22Rv1 (cell line): ENCODE measurements around the gene DHH.

Experiments used
- H3K27ac ChIP-seq: fragments of 450-650 bp; 2 replicates; pipeline ENCODE4 v1.5.1; 2017
- ZFX ChIP-seq: fragments of 450-650 bp; IDR thresholded peaks from 2 replicates; pipeline ENCODE4 v1.6.1; 2017; ENCODE audit warnings: antibody characterized with exemption, borderline replicate concordance
- TF ChIP-seq, protein P1 (sequence below): fragments of 450-650 bp; IDR thresholded peaks from 2 replicates; pipeline ENCODE4 v1.5.1; 2017; ENCODE audit warnings: mild to moderate bottlenecking

The DHH gene

DNA sequence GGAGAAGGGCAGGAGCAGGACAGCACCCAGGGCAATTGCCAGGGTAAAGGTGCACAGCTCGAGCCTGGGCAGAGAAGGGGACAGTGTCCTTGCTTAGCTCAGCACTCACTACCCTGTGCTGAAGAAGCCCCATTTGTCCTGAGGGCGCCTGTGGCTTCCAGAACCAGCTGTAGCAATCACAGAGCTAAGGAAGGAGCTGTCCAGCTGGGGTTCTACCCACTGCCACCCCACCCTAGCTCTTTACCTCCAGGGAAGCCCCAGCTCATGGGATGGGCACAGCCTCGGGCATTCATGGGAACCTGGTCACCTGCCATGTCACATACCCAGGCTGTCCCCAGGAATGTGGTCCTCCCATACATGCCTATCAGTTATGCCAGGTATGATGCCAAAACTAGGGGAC is 10.2 kb upstream of the DHH start:
- H3K27ac ChIP-seq = no peak overlapping the region
- TF ChIP-seq, protein P1, sequence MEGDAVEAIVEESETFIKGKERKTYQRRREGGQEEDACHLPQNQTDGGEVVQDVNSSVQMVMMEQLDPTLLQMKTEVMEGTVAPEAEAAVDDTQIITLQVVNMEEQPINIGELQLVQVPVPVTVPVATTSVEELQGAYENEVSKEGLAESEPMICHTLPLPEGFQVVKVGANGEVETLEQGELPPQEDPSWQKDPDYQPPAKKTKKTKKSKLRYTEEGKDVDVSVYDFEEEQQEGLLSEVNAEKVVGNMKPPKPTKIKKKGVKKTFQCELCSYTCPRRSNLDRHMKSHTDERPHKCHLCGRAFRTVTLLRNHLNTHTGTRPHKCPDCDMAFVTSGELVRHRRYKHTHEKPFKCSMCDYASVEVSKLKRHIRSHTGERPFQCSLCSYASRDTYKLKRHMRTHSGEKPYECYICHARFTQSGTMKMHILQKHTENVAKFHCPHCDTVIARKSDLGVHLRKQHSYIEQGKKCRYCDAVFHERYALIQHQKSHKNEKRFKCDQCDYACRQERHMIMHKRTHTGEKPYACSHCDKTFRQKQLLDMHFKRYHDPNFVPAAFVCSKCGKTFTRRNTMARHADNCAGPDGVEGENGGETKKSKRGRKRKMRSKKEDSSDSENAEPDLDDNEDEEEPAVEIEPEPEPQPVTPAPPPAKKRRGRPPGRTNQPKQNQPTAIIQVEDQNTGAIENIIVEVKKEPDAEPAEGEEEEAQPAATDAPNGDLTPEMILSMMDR = no peak
- no peak for TF ChIP-seq ZFX

DNA sequence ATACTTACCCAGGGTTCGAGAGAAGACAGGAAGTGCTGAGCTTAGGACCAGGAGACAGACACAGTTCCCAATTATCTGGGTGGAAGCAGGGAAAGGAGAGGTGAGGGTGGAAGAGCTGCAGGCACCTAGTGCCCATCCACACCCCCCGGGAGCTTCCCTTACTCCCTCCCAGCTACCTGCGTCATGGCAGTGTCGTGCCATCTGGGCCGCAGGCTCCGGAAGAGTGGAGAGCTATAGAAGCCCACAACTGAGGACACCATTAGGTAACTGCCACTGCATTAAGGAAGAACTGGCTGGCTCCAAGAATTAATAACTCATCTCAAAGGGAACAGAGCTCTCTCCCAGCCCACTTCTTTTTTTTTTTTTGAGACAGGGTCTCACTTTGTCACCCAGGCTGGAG is 5.8 kb upstream of the DHH start:
- TF ChIP-seq, protein P1 = no peak
- no peak for TF ChIP-seq ZFX
- no peak overlapping the region for H3K27ac ChIP-seq

DNA sequence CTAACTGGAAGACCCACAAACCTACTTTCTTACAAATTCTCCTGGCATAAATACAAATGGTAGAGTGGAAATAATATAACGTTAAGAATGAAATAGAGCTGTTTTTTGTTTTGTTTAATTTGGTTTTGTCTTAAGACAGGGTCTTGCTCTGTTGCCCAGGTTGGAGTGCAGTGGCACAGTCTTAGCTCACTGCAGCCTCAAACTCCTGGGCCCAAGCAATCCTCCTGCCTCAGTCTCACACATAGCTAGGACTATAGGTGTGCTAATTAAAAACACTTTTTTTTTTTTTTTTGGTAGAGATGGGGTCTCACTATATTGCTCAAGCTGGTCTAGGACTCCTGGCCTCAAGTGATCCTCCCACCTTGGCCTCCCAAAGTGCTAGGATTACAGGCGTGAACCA is 4.1 kb upstream of the DHH start:
- TF ChIP-seq, protein P1 = no peak
- no peak for TF ChIP-seq ZFX
- H3K27ac ChIP-seq = no peak overlapping the region

DNA sequence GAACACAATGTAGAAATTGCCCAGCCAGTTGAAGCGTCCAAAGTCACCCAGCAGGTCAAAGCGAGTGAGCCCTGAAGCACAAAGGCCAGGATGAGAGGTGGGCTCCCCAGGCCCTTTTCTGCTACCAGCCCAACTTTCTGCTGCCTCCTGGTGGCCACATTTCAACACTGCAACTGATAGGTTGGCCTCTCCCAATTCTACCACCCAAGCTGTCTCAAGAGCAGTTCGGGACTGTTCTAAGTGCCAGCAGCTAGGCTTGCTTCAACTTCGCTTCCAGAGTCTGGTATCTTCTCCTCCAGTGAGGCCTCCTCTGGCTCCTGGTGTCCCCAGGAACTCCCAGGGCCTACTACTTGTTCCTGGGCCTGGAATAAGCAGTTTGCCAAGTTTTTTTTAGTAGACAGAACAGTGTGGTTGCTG is 3.4 kb upstream of the DHH start:
- H3K27ac ChIP-seq = no peak overlapping the region
- TF ChIP-seq ZFX = no peak
- TF ChIP-seq, protein P1 = peak; percentile 99

DNA sequence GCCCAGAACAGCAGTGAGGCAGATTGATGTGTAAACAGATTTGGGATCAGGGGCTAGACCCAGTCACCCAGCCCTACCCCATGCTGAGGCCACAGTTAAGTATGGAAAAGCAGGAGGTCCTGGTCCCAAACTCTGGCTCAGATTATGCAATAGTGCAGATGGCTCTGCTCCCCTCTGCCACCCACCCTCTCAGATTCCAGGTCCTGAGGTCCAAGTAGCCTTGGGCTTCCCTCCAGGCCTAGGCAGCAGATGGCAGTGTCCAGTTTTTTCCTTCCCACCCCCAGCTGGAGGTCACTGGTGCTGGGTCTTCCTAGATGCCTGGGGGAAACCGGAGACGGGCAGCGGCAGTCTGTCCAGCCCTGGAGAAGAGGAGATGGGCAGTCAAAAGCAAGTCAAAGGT is 2.8 kb upstream of the DHH start:
- no peak for TF ChIP-seq ZFX
- TF ChIP-seq, protein P1 = no peak
- H3K27ac ChIP-seq = no peak overlapping the region

DNA sequence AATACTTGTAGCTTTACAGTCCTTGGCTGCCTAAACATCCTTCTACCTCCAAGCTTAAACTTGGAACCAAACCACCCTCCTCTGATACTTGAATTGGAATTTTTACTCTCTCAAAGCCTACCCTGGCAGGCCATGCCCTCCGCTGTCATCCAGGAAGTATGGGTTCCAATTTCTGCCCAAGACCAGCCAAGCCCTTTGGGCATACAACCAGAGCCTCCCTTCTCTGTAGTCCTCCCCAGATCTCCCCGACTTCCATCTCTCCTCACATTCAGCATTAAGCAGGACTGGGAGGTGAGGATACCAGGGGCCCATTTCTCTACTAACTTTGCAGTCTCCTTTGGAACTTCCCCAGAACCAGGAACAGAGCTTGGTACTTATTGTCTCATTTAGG is 369 bp upstream of the DHH start:
- no peak overlapping the region; the same call in 1 of the 2 replicates for H3K27ac ChIP-seq
- TF ChIP-seq, protein P1 = no peak
- TF ChIP-seq ZFX = no peak

DNA sequence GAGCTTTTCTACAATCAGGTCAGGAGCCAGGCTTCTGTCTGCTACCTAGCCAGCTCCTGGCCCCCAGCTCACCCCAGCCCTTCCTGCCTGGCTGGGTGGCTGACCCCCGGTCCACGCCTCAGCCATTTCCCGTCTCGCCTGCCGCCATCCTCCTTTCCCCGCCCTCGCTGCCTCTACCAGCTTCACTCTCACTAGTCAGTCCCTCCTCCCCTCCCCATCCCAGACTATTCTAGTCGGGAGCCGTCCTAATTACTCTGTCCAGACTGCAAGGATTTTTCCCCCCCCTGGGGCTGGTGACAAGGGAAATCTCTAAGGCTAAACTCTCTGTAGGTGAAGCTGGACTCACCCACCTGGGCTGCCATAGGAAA is 825 bp downstream of the DHH start:
- TF ChIP-seq, protein P1 = no peak
- no peak for TF ChIP-seq ZFX

More for the DNA sequence above, 825 bp downstream of the DHH start:
- H3K27ac ChIP-seq = no peak overlapping the region
